ENCODE measurements around the gene CCDC117. TPM values are rescaled to one million over a fixed set of nuclear protein-coding genes. Genes with fewer than 3 reads are reported as not detected.
"Not testable (repeated sequence)": the region's sequence is repeated elsewhere in the genome, so short reads cannot be mapped to it uniquely, and the experiment has no call there.

The CCDC117 gene
- total RNA-seq, 1 donor from 2014 or later = 36.5 TPM

DNA sequence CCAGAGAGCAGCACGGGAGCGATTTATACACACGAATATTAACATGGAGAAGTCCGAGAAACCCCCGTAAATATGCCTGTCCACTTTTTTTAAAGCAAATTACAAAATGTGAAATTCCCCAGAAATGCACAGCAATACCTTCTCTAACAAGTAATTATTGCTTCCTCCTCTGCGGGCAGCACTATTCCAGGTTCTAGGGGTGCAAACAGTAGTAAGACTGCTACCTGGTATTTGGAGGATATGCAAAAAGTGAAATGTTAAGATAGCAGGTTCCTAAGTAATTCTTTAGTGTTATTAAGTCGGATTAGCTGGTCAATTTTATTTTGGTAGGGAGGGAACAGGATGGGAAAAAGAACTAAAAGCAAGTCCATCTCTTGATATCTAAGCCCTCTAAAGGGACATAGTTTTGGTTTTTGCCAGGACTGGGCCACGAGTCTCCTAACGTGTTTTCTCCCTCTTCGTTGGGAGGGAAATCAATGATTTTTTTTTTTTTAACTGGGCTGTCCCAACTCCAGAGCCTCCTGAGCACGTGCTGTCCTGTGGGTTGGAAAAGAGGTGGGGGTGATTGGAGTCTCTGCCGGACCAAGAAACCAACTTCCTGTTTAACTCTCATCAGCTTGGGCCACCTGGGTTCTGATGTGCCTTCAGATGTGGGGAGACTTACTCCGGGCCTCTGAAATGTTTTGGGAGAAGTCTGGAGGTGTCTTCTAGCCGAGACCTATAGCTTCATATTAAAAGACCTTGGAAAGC, 29.5 kb downstream of the CCDC117 start:
- Mint-ChIP-seq H3K9me3 (no peaks in the 10 kb centered on the region), H3K4me1 (peaks cover 33% of the 10 kb centered on the region), H3K4me3 (peak overlapping the region; percentile 85), H3K27ac (ENCODE audit: unreplicated experiment) (no peak overlapping the region), H3K36me3 (ENCODE audit: low read depth) (no peaks in the 10 kb centered on the region), H3K27me3 (ENCODE audit: low read depth) (no peaks in the 10 kb centered on the region)
- no peak for DNase-seq (ENCODE audit: low read depth, low spot score)
- TF ChIP-seq, protein P1, sequence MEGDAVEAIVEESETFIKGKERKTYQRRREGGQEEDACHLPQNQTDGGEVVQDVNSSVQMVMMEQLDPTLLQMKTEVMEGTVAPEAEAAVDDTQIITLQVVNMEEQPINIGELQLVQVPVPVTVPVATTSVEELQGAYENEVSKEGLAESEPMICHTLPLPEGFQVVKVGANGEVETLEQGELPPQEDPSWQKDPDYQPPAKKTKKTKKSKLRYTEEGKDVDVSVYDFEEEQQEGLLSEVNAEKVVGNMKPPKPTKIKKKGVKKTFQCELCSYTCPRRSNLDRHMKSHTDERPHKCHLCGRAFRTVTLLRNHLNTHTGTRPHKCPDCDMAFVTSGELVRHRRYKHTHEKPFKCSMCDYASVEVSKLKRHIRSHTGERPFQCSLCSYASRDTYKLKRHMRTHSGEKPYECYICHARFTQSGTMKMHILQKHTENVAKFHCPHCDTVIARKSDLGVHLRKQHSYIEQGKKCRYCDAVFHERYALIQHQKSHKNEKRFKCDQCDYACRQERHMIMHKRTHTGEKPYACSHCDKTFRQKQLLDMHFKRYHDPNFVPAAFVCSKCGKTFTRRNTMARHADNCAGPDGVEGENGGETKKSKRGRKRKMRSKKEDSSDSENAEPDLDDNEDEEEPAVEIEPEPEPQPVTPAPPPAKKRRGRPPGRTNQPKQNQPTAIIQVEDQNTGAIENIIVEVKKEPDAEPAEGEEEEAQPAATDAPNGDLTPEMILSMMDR (conservative IDR thresholded peaks at IDR 0.05) = no peak

DNA sequence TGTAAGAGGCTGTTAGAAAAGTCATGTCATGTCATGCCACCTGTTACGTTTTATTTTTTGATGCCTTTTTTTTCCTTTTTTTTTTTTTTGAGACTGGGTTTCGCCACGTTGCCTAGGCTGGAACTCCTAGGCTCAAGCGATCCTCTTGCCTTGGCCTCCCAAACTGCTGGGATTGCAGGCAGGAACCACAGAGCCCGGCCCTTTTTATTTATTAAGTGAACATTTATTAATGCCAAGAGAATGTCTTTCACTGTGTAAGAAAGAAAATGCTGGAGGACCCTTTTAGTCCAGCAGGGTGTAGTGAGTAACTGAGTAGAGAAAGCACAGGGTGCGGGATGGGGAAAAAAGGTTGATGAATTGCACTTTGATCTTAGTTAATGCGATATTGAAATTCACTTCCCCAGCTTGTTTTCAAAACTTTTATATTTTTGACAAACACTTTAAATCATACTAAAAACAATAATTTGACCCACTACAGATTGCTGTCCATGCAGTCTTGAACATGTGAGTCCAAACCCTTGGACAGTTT, 30.2 kb downstream of the CCDC117 start:
- Mint-ChIP-seq H3K4me1 (peaks cover 33% of the 10 kb centered on the region), H3K4me3 (peak overlapping the region; percentile 85), H3K9me3 (no peaks in the 10 kb centered on the region), H3K36me3 (ENCODE audit: low read depth) (no peaks in the 10 kb centered on the region), H3K27me3 (ENCODE audit: low read depth) (no peaks in the 10 kb centered on the region), H3K27ac (ENCODE audit: unreplicated experiment) (no peak overlapping the region)
- DNase-seq (ENCODE audit: low read depth, low spot score) = no peak
- TF ChIP-seq, protein P1 (conservative IDR thresholded peaks at IDR 0.05) = peak; percentile 43

DNA sequence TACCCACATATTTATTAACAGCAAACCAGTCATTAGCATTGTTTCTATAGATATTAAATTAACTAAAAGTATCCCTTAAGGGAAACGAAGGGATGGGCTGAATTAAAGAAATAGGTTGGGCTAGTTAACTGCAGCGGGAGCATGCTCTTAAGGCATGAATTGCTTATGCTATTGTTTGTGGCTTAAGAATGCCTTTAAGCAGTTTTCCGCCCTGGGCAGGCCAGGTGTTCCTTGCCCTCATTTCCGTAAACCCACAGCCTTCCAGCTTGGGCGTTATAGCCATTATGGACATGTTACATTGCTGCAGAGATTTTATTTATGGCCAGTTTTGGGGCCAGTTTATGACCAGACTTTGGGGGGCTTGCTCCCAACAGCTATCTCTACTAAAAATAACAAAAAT, 32.9 kb downstream of the CCDC117 start:
- H3K4me3 Mint-ChIP-seq; H3K36me3 Mint-ChIP-seq (ENCODE audit: low read depth); DNase-seq (ENCODE audit: low read depth, low spot score); H3K27ac Mint-ChIP-seq (ENCODE audit: unreplicated experiment); H3K27me3 Mint-ChIP-seq (ENCODE audit: low read depth); H3K9me3 Mint-ChIP-seq: not testable (repeated sequence)
- peaks cover 20% of the 10 kb centered on the region for H3K4me1 Mint-ChIP-seq

DNA sequence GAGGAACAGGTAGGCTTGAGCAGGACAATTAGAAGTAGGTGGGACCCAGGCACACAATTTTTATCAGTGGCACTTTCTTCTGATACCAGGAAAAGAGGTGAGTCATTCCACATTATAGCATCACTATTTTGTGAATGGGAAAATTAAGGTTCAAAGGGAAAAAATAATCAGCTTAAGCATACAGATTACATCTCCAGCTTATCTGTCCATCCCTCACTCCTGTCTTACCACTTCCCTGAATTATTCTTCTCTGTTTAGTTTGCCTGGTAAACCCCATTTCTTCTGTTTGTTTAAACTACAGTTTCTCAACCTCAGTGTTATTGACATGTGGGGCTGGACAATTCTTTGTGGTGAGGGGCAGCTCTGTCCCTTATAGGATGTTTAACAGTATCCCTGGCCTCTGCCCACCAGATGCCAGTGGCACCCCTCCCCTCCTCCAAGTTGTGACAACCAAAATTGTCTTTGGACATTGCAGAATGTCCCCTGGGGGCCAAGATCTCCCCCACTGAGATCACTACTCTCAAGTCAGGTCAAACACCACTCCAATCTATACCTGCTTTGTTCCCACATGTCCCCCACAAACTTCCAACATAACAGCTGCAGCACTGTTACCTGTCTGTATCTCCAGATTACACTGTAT, 36.3 kb downstream of the CCDC117 start:
- Mint-ChIP-seq H3K9me3 (no peaks in the 10 kb centered on the region), H3K4me1 (no peaks in the 10 kb centered on the region), H3K4me3 (no peak overlapping the region), H3K27ac (ENCODE audit: unreplicated experiment) (no peak overlapping the region), H3K27me3 (ENCODE audit: low read depth) (no peaks in the 10 kb centered on the region), H3K36me3 (ENCODE audit: low read depth) (no peaks in the 10 kb centered on the region)
- DNase-seq (ENCODE audit: low read depth, low spot score) = no peak
- TF ChIP-seq, protein P1 (conservative IDR thresholded peaks at IDR 0.05) = no peak

DNA sequence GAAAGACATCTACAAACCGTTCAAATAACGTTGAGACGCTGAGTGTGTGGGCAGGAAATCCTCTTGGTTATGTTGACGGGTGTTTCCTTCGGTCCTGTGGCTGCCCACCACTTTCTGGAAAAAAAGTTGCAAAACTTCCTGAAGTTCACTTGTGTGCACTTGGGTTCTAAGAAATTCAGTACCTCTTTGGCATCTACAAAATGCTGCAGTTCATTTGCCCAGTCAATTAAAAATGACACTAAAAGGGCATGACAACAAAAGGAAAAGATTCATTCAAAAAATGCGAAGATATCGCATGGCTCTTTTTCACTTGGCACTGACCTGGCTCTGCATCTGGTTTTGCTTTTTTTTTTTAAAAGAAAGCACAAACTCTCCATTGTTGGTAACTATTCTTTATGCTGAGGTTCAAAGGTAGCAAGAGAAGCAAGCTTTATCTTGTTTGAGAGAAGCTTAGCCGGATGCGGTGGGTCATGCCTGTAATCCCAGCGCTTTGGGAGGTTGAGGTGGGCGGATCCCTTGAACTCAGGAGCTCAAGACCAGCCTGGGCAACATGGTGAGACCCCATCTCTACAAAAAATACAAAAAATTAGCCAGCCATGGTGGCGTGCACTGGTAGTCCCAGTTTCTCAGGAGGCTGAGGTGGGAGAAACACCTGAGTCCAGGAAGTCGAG, 38.5 kb downstream of the CCDC117 start:
- TF ChIP-seq, protein P1 (conservative IDR thresholded peaks at IDR 0.05) = no peak
- Mint-ChIP-seq H3K27me3 (ENCODE audit: low read depth) (no peaks in the 10 kb centered on the region), H3K36me3 (ENCODE audit: low read depth) (no peaks in the 10 kb centered on the region), H3K9me3 (no peaks in the 10 kb centered on the region), H3K4me3 (no peak overlapping the region), H3K4me1 (peaks cover 8% of the 10 kb centered on the region), H3K27ac (ENCODE audit: unreplicated experiment) (no peak overlapping the region)
- DNase-seq (ENCODE audit: low read depth, low spot score) = no peak
